GM18861 (cell line): ENCODE measurements around the gene USP6.
A peak's percentile ranks its signal among the peaks of the same experiment; 100 is the strongest.
"Not testable (repeated sequence)": the region's sequence is repeated elsewhere in the genome, so short reads cannot be mapped to it uniquely, and the experiment has no call there.

Experiments
- ATAC-seq: cut with Tn5 transposase; IDR thresholded peaks from one replicate; pipeline ENCODE4 v1.9.1; 2021; ENCODE audit not compliant: unreplicated experiment

The USP6 gene

GRCh38 chr17:5115673-5116651, at the start of gene USP6:
TSS of gene USP6 (plus strand) at chr17:5116032. CDS start at chr17:5130368, 14,336 bp downstream.
- ATAC-seq: no peak

GRCh38 chr17:5068236-5068635, 47.6 kb upstream of the USP6 start:
- ATAC-seq: no peak

- ATAC-seq: no peak
Measured at GRCh38 chr17:5069724-5070123, 46.1 kb upstream of the USP6 start.

- not testable (repeated sequence) for ATAC-seq
Measured at GRCh38 chr17:5075472-5075871, 40.4 kb upstream of the USP6 start.

- ATAC-seq: not testable (repeated sequence)
Measured at GRCh38 chr17:5077275-5077674, 38.6 kb upstream of the USP6 start.

- no peak for ATAC-seq
Measured at GRCh38 chr17:5077781-5078105, 38.1 kb upstream of the USP6 start.

- peak; percentile 67 for ATAC-seq
Measured at GRCh38 chr17:5078106-5079028, 37.5 kb upstream of the USP6 start, which contains the start of gene ZFP3. TSS of gene ZFP3 (plus strand) at chr17:5078467. CDS start at chr17:5091505, 13,038 bp downstream.

- no peak for ATAC-seq
Measured at GRCh38 chr17:5080591-5080990, 35.2 kb upstream of the USP6 start.

- ATAC-seq: no peak
Measured at GRCh38 chr17:5092218-5093010, 23.4 kb upstream of the USP6 start.

GRCh38 chr17:5096731-5097100, 19.1 kb upstream of the USP6 start:
- no peak for ATAC-seq

- ATAC-seq: no peak
Measured at GRCh38 chr17:5097101-5097834, 18.6 kb upstream of the USP6 start.

- no peak for ATAC-seq
Measured at GRCh38 chr17:5099271-5099670, 16.6 kb upstream of the USP6 start.

- no peak for ATAC-seq
Measured at GRCh38 chr17:5100832-5101231, 15.0 kb upstream of the USP6 start.

GRCh38 chr17:5110816-5111215, 5.0 kb upstream of the USP6 start:
- ATAC-seq: no peak

GRCh38 chr17:5111402-5112204, 4.2 kb upstream of the USP6 start, which contains the start of gene ZNF232:
TSS of gene ZNF232 (minus strand) at chr17:5111878. CDS start at chr17:5111822, 56 bp downstream.
- ATAC-seq: peak; percentile 81

GRCh38 chr17:5118219-5118618, 2.4 kb downstream of the USP6 start:
- ATAC-seq: no peak

GRCh38 chr17:5120036-5120435, 4.2 kb downstream of the USP6 start:
- no peak for ATAC-seq

GRCh38 chr17:5120436-5121185, 4.8 kb downstream of the USP6 start:
- ATAC-seq: not testable (repeated sequence)
